ENCODE results near the gene RALGAPB. TPM values are rescaled to one million over a fixed set of nuclear protein-coding genes. Genes with fewer than 3 reads are reported as not detected.

The RALGAPB gene
- 10 to 100 TPM; 36.8 to 50.4 (median 41.8) TPM for total RNA-seq
- 10 to 100 TPM; 10.8 to 14.7 TPM for polyA plus RNA-seq
- total RNA-seq = 121 reads per million, percentile 87 among the genes with 10 or more reads in this experiment

- Histone ChIP-seq H3K4me3 (ENCODE audit: low read length) (peak within 1 kb of the TSS; percentile 57), H3K9me3 (ENCODE audit: control insufficient read depth in 2 of 3, low read length in 3 of 3) (no peaks in the 10 kb centered on the region), H3K36me3 (ENCODE audit: control insufficient read depth in 2 of 3, insufficient read depth in 3 of 3, low read length in 3 of 3) (no peaks in the 10 kb centered on the region), H3K27me3 (ENCODE audit: control insufficient read depth in 2 of 2, insufficient read depth in 2 of 2, low read length in 2 of 2) (no peaks in the 10 kb centered on the region), H3K4me1 (ENCODE audit: control insufficient read depth in 2 of 2, insufficient read depth in 2 of 2, low read length in 2 of 2) (peaks cover 21 to 24% of the 10 kb centered on the region in 2 donors), H3K27ac (ENCODE audit: low read depth, low read length) (peak within 1 kb of the TSS; percentile 80)
- Mint-ChIP-seq H3K27ac (peak within 1 kb of the TSS; percentile 87 to 97 (median 94)), H3K27me3 (peaks cover 0 to 14% (median 0%) of the 10 kb centered on the region in 5 donors), H3K9me3 (peaks cover 0 to 3% (median 0%) of the 10 kb centered on the region in 11 donors), H3K36me3 (peaks cover 0 to 5% (median 0%) of the 10 kb centered on the region in 5 donors), H3K4me1 (peaks cover 37 to 57% (median 52%) of the 10 kb centered on the region in 7 donors), H3K4me3 (peak within 1 kb of the TSS; percentile 87 to 94 (median 92))
- ChIA-PET CTCF (interaction anchor here (0.9 to 2.1 kb wide), 4 partner anchors 20 to 38 kb away, joined by 3 to 18 read pairs (median 6); partner anchors contain the start of gene SNHG17), POLR2A (interaction anchor here (0.9 to 3.9 kb wide), 9 partner anchors 15 to 440 kb away, joined by 3 to 48 read pairs (median 3); partner anchors contain the start of genes SNHG17 and TTI1)
- ATAC-seq = peak; percentile 95
- peak; percentile 96 to 99 (median 98) for DNase-seq
- intact Hi-C loops (cut with micrococcal nuclease) = loop anchor here (1.0 kb wide), 3 partner anchors 26 to 490 kb away; partner anchors contain the start of genes SNHG17 (in 2 of the 2) and DHX35 (in 1 of the 2)
Observed at GRCh38 chr20:38472513-38473366, at the start of gene RALGAPB. Gene RALGAPB (plus strand): TSS chr20:38472843. CDS start chr20:38488433, 15,590 bp downstream.

- Mint-ChIP-seq H3K27ac (peak overlapping the region in 3 of 9 donors; percentile 45 to 65 (median 61)), H3K4me3 (no peak overlapping the region), H3K4me1 (peaks cover 13 to 24% (median 14%) of the 10 kb centered on the region in 7 donors), H3K36me3 (peaks cover 33 to 56% (median 40%) of the 10 kb centered on the region in 5 donors), H3K27me3 (no peaks in the 10 kb centered on the region), H3K9me3 (peaks cover 0 to 2% (median 0%) of the 10 kb centered on the region in 11 donors)
- H3K9me3 ChIP-seq (ENCODE audit: control insufficient read depth in 2 of 3, low read length in 3 of 3) = no peaks in the 10 kb centered on the region
- ATAC-seq (no peak), DNase-seq (no peak)
- no peaks in the 10 kb centered on the region for H3K27me3 ChIP-seq (ENCODE audit: control insufficient read depth in 2 of 2, insufficient read depth in 2 of 2, low read length in 2 of 2)
- H3K4me3 ChIP-seq (ENCODE audit: low read length) = no peak overlapping the region
- CTCF ChIA-PET = no interaction called here
- H3K4me1 ChIP-seq (ENCODE audit: control insufficient read depth in 2 of 2, insufficient read depth in 2 of 2, low read length in 2 of 2) = no peaks in the 10 kb centered on the region
- no peak overlapping the region for H3K27ac ChIP-seq (ENCODE audit: low read depth, low read length)
- H3K36me3 ChIP-seq (ENCODE audit: control insufficient read depth in 2 of 3, insufficient read depth in 3 of 3, low read length in 3 of 3) = peaks cover 30 to 100% (median 51%) of the 10 kb centered on the region in 3 experiments
- POLR2A ChIA-PET = no interaction called here
- intact Hi-C loops (cut with micrococcal nuclease) = no loop called here
Observed at GRCh38 chr20:38423541-38423940, 49.1 kb upstream of the RALGAPB start.

- no peak overlapping the region for H3K4me3 Mint-ChIP-seq
- no peak overlapping the region for H3K27ac ChIP-seq (ENCODE audit: low read depth, low read length)
- no peak overlapping the region for H3K4me3 ChIP-seq (ENCODE audit: low read length)
- ATAC-seq = no peak
- H3K4me1 Mint-ChIP-seq = peaks cover 14 to 30% (median 19%) of the 10 kb centered on the region in 7 donors
- intact Hi-C loops (cut with micrococcal nuclease) = no loop called here
- no peak for DNase-seq
- H3K9me3 ChIP-seq (ENCODE audit: control insufficient read depth in 2 of 3, low read length in 3 of 3) = no peaks in the 10 kb centered on the region
- CTCF ChIA-PET = no interaction called here
- H3K36me3 Mint-ChIP-seq = peaks cover 30 to 59% (median 46%) of the 10 kb centered on the region in 5 donors
- H3K27me3 Mint-ChIP-seq = no peaks in the 10 kb centered on the region
- no peaks in the 10 kb centered on the region for H3K27me3 ChIP-seq (ENCODE audit: control insufficient read depth in 2 of 2, insufficient read depth in 2 of 2, low read length in 2 of 2)
- H3K27ac Mint-ChIP-seq = peak overlapping the region in 2 of 9 donors; percentile 77
- H3K36me3 ChIP-seq (ENCODE audit: control insufficient read depth in 2 of 3, insufficient read depth in 3 of 3, low read length in 3 of 3) = peaks cover 30 to 100% (median 59%) of the 10 kb centered on the region in 3 experiments
- no peaks in the 10 kb centered on the region for H3K4me1 ChIP-seq (ENCODE audit: control insufficient read depth in 2 of 2, insufficient read depth in 2 of 2, low read length in 2 of 2)
- POLR2A ChIA-PET = interaction anchor here (1.4 kb wide), 1 partner anchor 11 kb away, joined by 3 read pairs; the partner anchor contains the start of gene SNHG17
- peaks cover 0 to 2% (median 0%) of the 10 kb centered on the region in 11 donors for H3K9me3 Mint-ChIP-seq
Observed at GRCh38 chr20:38424401-38424800, 48.2 kb upstream of the RALGAPB start.

GRCh38 chr20:38426006-38426897, 46.4 kb upstream of the RALGAPB start:
- H3K27ac ChIP-seq (ENCODE audit: low read depth, low read length) = no peak overlapping the region
- H3K4me3 ChIP-seq (ENCODE audit: low read length) = no peak overlapping the region
- ChIA-PET POLR2A (interaction anchor here (1.3 kb wide), 1 partner anchor 8 kb away, joined by 10 read pairs; the partner anchor contains the start of gene SNHG17), CTCF (no interaction called here)
- no peaks in the 10 kb centered on the region for H3K27me3 ChIP-seq (ENCODE audit: control insufficient read depth in 2 of 2, insufficient read depth in 2 of 2, low read length in 2 of 2)
- Mint-ChIP-seq H3K9me3 (peaks cover 0 to 2% (median 0%) of the 10 kb centered on the region in 11 donors), H3K4me3 (no peak overlapping the region), H3K27ac (peak overlapping the region in 4 of 9 donors; percentile 29 to 59 (median 49)), H3K36me3 (peaks cover 16 to 54% (median 40%) of the 10 kb centered on the region in 5 donors), H3K27me3 (no peaks in the 10 kb centered on the region), H3K4me1 (peaks cover 17 to 37% (median 26%) of the 10 kb centered on the region in 7 donors)
- no peak for DNase-seq
- ATAC-seq = no peak
- intact Hi-C loops (cut with micrococcal nuclease) = no loop called here
- H3K9me3 ChIP-seq (ENCODE audit: control insufficient read depth in 2 of 3, low read length in 3 of 3) = no peaks in the 10 kb centered on the region
- no peaks in the 10 kb centered on the region for H3K4me1 ChIP-seq (ENCODE audit: control insufficient read depth in 2 of 2, insufficient read depth in 2 of 2, low read length in 2 of 2)
- H3K36me3 ChIP-seq (ENCODE audit: control insufficient read depth in 2 of 3, insufficient read depth in 3 of 3, low read length in 3 of 3) = peaks cover 29 to 99% (median 52%) of the 10 kb centered on the region in 3 experiments

- no peak for DNase-seq
- H3K27me3 Mint-ChIP-seq = no peaks in the 10 kb centered on the region
Observed at GRCh38 chr20:38427655-38428023, 45.0 kb upstream of the RALGAPB start.

GRCh38 chr20:38428800-38429199, 43.8 kb upstream of the RALGAPB start:
- peak overlapping the region in 1 of 9 donors; percentile 19 for H3K27ac Mint-ChIP-seq

More at GRCh38 chr20:38427655-38428023, 45.0 kb upstream of the RALGAPB start:
- no peak overlapping the region for H3K4me3 Mint-ChIP-seq
- H3K27ac ChIP-seq (ENCODE audit: low read depth, low read length) = no peak overlapping the region
- no peaks in the 10 kb centered on the region for H3K9me3 ChIP-seq (ENCODE audit: control insufficient read depth in 2 of 3, low read length in 3 of 3)
- no peak for ATAC-seq
- peak overlapping the region in 2 of 9 donors; percentile 12 to 26 for H3K27ac Mint-ChIP-seq
- CTCF ChIA-PET = no interaction called here
- H3K36me3 ChIP-seq (ENCODE audit: control insufficient read depth in 2 of 3, insufficient read depth in 3 of 3, low read length in 3 of 3) = peaks cover 28 to 99% (median 39%) of the 10 kb centered on the region in 3 experiments
- H3K9me3 Mint-ChIP-seq = peaks cover 0 to 2% (median 0%) of the 10 kb centered on the region in 11 donors
- POLR2A ChIA-PET = no interaction called here
- peaks cover 0 to under 1% of the 10 kb centered on the region in 2 donors for H3K4me1 ChIP-seq (ENCODE audit: control insufficient read depth in 2 of 2, insufficient read depth in 2 of 2, low read length in 2 of 2)
- H3K4me1 Mint-ChIP-seq = peaks cover 24 to 46% (median 36%) of the 10 kb centered on the region in 7 donors
- no peaks in the 10 kb centered on the region for H3K27me3 ChIP-seq (ENCODE audit: control insufficient read depth in 2 of 2, insufficient read depth in 2 of 2, low read length in 2 of 2)
- H3K4me3 ChIP-seq (ENCODE audit: low read length) = no peak overlapping the region
- intact Hi-C loops (cut with micrococcal nuclease) = no loop called here
- peaks cover 16 to 59% (median 32%) of the 10 kb centered on the region in 5 donors for H3K36me3 Mint-ChIP-seq

More at GRCh38 chr20:38428800-38429199, 43.8 kb upstream of the RALGAPB start:
- Mint-ChIP-seq H3K27me3 (no peaks in the 10 kb centered on the region), H3K4me1 (peaks cover 25 to 56% (median 42%) of the 10 kb centered on the region in 7 donors), H3K9me3 (peaks cover 0 to 2% (median 0%) of the 10 kb centered on the region in 11 donors), H3K4me3 (no peak overlapping the region), H3K36me3 (peaks cover 13 to 59% (median 26%) of the 10 kb centered on the region in 5 donors)
- H3K36me3 ChIP-seq (ENCODE audit: control insufficient read depth in 2 of 3, insufficient read depth in 3 of 3, low read length in 3 of 3) = peaks cover 28 to 97% (median 39%) of the 10 kb centered on the region in 3 experiments
- DNase-seq (no peak), ATAC-seq (no peak)
- ChIA-PET POLR2A (interaction anchor here (1.1 kb wide), 1 partner anchor 18 kb away, joined by 3 read pairs; no protein-coding TSS in a partner anchor), CTCF (no interaction called here)
- peaks cover 2 to 4% of the 10 kb centered on the region in 2 donors for H3K4me1 ChIP-seq (ENCODE audit: control insufficient read depth in 2 of 2, insufficient read depth in 2 of 2, low read length in 2 of 2)
- intact Hi-C loops (cut with micrococcal nuclease) = no loop called here
- H3K27ac ChIP-seq (ENCODE audit: low read depth, low read length) = no peak overlapping the region
- H3K9me3 ChIP-seq (ENCODE audit: control insufficient read depth in 2 of 3, low read length in 3 of 3) = no peaks in the 10 kb centered on the region
- H3K4me3 ChIP-seq (ENCODE audit: low read length) = no peak overlapping the region
- no peaks in the 10 kb centered on the region for H3K27me3 ChIP-seq (ENCODE audit: control insufficient read depth in 2 of 2, insufficient read depth in 2 of 2, low read length in 2 of 2)

Measured in naive thymus-derived CD4-positive, alpha-beta T cell (primary cell).